ENCODE measurements around the gene INPP5B.

Gene INPP5B

GRCh38 chr1:37840711-37841110 is 106.1 kb downstream of the INPP5B start:
- DNase-seq (ENCODE audit: extremely low read depth, low read depth), result no peak
- no peak for TF ChIP-seq CTCF (IDR thresholded peaks at IDR 0.05; ENCODE audit: low read depth, low read length)

GRCh38 chr1:37839676-37840075 is 107.2 kb downstream of the INPP5B start:
- TF ChIP-seq CTCF (IDR thresholded peaks at IDR 0.05; ENCODE audit: low read depth, low read length), result no peak
- no peak for DNase-seq (ENCODE audit: extremely low read depth, low read depth)

- DNase-seq (ENCODE audit: extremely low read depth, low read depth), result no peak
- no peak for TF ChIP-seq CTCF (IDR thresholded peaks at IDR 0.05; ENCODE audit: low read depth, low read length)
These were observed 110.1 kb downstream of the INPP5B start for GRCh38 chr1:37836788-37837187.

GRCh38 chr1:37831809-37832208 is 115.0 kb downstream of the INPP5B start:
- DNase-seq (ENCODE audit: extremely low read depth, low read depth), result no peak
- no peak for TF ChIP-seq CTCF (IDR thresholded peaks at IDR 0.05; ENCODE audit: low read depth, low read length)

- no peak for TF ChIP-seq CTCF (IDR thresholded peaks at IDR 0.05; ENCODE audit: low read depth, low read length)
These were observed 115.7 kb downstream of the INPP5B start for GRCh38 chr1:37831109-37831508.

GRCh38 chr1:37828410-37829074 is 118.3 kb downstream of the INPP5B start:
- TF ChIP-seq CTCF (IDR thresholded peaks at IDR 0.05; ENCODE audit: low read depth, low read length), result no peak
- DNase-seq (ENCODE audit: extremely low read depth, low read depth), result no peak

More at GRCh38 chr1:37831109-37831508, 115.7 kb downstream of the INPP5B start:
- DNase-seq (ENCODE audit: extremely low read depth, low read depth), result no peak

GRCh38 chr1:37825506-37825905 is 121.3 kb downstream of the INPP5B start:
- no peak for DNase-seq (ENCODE audit: extremely low read depth, low read depth)
- no peak for TF ChIP-seq CTCF (IDR thresholded peaks at IDR 0.05; ENCODE audit: low read depth, low read length)

All from AG09319 (cell line).